HG03378 (cell line): ENCODE data around the gene RAB3GAP2.
"Not testable (repeated sequence)": the region's sequence is repeated elsewhere in the genome, so short reads cannot be mapped to it uniquely, and the experiment has no call there.

Experiments
- ATAC-seq: cut with Tn5 transposase; IDR thresholded peaks from one replicate; pipeline ENCODE4 v1.9.1; 2021; ENCODE audit warnings: mild to moderate bottlenecking, moderate library complexity; ENCODE audit not compliant: unreplicated experiment

The RAB3GAP2 gene

DNA sequence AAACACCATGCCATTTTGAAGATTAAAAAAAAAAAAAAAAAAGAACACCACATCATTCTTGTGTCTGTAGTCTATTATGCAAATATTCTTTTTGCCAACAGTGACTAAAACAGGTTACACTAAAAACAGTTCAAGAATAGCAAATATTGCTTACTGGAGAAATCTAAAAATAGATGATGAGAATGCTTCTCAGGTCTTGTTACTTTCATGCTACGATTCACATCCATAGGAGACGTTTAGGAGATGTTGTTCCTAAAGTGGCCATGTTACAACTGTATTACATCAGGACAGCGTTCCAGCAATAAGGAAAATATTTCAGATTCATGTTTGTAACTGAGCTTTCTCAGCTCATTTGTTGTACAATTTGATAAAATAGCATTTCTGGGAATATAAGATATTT lies 32.3 kb downstream of the RAB3GAP2 start:
- ATAC-seq = no peak

DNA sequence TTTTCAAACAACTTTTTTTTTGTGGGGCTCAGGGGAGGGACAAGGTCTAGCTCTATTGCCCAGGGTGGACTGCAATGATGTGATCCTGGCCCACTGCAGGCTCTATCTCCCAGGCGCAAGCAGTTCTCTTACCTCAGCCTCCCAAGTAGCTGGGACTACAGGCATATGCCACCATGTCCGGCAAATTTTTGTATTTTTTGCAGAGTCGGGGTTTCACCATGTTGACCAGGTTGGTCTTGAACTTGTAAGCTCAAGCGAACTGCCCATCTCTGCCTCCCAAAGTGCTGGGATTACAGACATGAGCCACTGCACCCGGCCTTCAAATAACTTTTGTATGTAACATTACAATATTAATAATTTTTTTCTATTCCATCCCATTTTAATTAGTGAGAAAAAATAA lies 33.0 kb downstream of the RAB3GAP2 start:
- no peak for ATAC-seq

DNA sequence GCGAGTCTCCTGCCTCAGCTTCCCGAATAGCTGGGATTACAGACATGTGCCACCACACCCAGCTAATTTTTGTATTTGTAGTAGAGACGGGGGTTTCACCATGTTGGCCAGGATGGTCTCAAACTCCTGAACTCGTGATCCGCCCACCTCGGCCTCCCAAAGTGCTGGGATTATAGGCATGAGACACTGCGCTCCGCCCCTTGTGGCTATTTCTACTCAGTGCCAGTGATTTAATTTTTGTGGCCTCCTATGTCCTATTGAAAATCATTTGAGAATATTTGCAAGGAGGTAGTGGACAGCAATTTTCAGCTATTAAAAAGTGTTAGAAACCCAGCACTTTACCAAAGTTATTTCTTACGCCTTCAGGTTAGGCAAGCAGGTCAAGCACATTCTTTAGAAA lies 36.0 kb downstream of the RAB3GAP2 start:
- not testable (repeated sequence) for ATAC-seq

DNA sequence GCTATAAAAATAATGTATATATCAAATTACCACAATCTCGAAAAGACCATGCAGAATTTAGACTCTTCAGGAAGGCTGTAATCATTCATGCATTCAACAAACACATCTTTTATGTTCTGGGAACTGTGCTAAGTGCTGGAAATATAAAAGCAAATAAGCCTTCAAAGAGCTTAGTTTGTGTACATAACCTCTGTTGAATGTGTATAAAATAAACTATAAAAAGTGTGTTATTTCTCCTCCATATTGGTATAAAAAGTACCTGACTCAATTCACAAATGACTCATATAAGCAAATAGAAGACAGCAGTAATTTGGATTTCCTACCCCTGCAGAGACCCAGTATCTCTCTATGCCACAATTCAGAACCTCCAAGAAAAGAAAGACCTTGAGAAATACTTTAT lies 36.8 kb downstream of the RAB3GAP2 start:
- ATAC-seq = no peak

DNA sequence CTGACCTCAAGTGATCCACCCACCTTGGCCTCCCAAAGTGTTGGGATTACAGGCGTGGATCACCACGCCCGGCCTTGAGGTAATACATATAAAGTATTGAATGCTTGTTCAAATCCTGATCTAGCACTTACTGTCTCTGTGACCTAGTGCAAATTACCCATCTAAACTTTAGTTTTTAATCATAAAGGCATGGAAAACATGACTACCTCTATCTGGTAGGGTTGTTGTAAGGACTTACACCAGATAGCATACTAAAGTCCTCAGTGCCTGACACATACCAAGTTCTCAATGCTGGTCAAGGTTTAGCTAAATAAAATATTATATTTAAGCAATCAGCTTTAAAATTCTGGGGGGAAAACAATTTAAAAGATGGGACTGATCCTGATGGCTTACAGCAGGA lies 38.3 kb downstream of the RAB3GAP2 start:
- no peak for ATAC-seq

- ATAC-seq = no peak
Measured at GRCh38 chr1:220229771-220230170, 42.5 kb downstream of the RAB3GAP2 start.

DNA sequence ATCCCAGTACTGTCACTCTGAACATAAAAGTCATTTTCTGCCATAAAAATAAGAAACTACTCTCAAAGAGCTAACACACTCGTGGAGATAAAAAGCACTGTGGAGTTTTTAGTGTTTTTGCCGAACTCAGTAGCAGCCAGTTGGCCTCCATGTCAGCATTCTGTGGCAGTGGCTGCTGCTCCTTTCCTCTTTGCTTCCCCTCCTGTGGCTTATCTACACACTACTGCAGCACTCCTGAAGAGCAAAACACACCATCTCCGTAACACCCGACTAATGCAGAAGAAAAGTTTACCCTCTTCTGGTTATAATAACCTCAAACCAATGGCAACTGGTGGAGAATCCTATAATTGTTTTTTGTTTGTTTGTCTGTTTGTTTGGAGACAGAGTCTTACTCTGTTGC lies 44.9 kb downstream of the RAB3GAP2 start:
- ATAC-seq = no peak

DNA sequence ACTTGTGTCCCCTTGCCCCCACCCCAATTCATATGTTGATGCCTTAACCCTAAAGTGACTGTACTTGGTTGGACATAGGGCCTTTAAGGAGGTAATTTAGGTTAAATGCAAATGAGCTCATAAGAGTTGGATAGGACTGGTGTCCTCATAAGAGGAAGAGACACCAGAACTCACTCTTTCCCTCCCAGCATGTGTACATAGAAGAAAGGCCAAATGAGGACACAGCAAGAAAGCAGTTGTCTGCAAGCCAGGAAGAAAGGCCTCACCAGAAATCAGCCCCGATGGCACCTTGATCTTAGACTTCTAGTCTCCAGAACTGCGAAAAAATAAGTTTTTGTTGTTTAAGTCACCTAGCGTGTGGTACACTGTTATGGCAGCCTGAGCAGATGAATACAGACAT lies 45.5 kb downstream of the RAB3GAP2 start:
- no peak for ATAC-seq

- ATAC-seq = no peak
Measured at GRCh38 chr1:220225957-220226356, 46.3 kb downstream of the RAB3GAP2 start.

DNA sequence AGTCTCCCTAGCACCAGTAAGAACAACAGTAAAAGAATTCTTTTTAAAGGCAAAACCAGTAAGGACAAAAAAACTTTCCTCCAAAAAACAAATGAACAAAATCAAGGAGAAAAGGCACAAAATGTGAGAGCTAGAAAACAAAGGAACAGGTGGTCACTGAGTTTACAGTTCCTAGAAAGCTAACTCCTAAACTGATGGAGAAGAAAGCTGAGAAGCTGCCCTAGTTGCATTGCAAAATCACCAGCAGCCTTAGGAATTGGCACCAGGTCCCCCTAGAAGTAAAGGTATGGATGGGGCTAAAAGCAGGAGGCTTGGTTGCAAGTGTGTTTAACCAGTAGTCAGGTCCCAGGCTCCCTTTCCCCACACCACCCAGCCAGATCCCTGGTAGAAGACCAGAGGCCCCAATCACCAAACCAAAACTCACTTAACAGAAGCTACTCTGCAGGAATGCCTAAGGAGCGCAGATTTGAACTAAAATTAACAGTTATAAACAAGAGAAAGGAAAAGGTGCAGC lies 47.6 kb downstream of the RAB3GAP2 start:
- ATAC-seq = no peak

DNA sequence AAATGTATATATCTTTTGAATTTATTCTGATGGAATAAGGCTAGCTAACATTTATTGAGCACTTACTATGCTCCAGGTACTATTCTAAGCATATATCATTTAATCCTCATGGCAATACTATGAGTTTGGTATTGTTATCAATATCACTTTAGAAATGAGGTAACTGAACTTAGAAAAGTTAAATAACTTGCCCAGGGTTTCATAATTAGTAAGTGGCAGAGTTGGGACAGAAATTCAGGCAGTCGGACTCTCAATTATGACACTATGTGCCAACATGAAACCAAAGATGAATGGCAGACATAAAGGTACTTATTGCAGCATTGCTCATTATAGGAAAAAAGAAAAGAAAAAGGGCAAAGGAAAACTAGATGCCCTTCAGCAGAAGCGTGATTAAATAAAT lies 48.2 kb downstream of the RAB3GAP2 start:
- no peak for ATAC-seq

GRCh38 chr1:220222939-220223338 lies 49.3 kb downstream of the RAB3GAP2 start:
- no peak for ATAC-seq

GRCh38 chr1:220221670-220222069 lies 50.6 kb downstream of the RAB3GAP2 start:
- no peak for ATAC-seq

DNA sequence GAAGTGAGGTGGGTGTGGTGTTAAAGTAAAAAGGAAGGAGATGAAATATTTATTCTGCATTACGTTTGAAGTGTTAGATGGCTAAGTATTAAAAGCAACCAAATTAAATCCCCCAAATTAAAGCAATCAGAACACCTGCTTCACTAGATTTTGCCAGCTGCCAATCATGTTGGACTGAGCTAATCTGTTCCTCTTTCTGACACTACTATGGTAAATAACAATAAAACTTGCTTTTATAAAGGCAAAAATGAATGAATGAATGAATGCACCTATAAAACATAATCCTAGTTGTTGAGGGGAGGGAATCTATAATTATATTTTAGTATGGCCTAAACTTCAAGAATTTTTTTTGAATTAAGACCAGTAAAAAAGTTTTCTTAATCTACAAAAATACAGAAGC lies 51.0 kb downstream of the RAB3GAP2 start:
- ATAC-seq = no peak

GRCh38 chr1:220220699-220221040 lies 51.6 kb downstream of the RAB3GAP2 start:
- peak; percentile 2 for ATAC-seq

- peak; percentile 41 for ATAC-seq
Measured at GRCh38 chr1:220219865-220220698, 52.2 kb downstream of the RAB3GAP2 start.

GRCh38 chr1:220219136-220219442 lies 53.2 kb downstream of the RAB3GAP2 start:
- no peak for ATAC-seq

- ATAC-seq = peak; percentile 34
Measured at GRCh38 chr1:220218397-220219135, 53.7 kb downstream of the RAB3GAP2 start.

GRCh38 chr1:220217383-220217988 lies 54.8 kb downstream of the RAB3GAP2 start:
- ATAC-seq = no peak

DNA sequence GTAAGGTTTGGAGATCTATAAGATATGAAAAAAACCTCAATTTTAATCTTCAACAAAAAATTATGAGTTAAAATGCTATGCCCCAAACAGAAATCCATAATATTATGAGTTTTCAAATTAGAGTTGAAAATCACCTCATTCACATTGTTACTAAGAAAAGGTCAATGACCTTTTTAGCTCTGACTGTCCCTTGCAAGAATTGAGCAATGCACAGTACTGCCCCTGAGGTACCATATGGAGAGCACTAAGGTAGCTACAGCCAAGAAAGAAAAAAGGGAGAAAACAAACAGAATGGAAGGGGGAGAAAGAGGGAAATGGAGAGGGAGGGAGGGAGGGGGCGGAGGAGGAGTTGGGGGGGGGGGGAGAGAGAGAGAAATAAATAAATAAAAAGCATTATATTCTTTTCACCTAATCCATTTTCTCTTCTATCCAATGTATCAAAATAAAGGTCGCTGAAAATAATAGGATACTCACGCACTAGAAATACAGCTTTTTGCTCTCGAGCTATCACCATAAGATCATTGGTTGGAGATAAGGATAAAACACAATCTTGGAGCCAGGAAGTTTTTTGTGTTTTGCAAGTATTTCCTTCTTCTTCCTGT lies 58.8 kb downstream of the RAB3GAP2 start:
- ATAC-seq = no peak

DNA sequence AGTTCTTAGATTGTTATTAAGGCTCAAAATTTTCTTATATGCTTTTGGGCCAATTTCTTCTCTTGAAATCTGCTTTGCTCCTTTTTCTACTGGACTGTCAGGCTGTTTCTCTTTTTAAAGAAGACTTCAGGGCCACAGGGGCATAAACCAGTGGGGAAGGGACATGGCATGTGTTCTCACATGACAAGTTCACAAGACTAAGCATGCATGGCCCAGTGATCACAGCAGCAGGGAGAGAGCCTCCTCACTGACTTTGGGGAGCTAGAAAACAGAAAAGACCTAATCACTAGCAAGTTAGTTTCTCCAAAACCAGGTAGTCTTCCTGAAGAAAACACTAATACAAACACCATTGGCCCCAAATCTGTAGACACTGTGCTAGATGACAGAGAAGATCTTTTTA lies 64.8 kb downstream of the RAB3GAP2 start:
- no peak for ATAC-seq

DNA sequence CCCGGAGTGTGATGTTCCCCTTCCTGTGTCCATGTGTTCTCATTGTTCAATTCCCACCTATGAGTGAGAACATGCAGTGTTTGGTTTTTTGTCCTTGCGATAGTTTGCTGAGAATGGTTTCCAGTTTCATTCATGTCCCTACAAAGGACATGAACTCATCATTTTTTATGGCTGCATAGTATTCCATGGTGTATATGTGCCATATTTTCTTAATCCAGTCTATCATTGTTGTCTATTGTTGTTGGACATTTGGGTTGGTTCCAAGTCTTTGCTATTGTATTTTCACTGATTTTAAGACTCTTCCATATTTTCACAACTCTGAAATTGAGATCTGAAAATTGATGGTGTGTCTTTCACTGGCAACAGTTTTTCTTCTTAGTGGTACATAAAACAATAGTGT lies 67.5 kb downstream of the RAB3GAP2 start:
- ATAC-seq = not testable (repeated sequence)
